HepG2 (cell line): ENCODE results near the gene CCDC57. TPM values are rescaled to one million over a fixed set of nuclear protein-coding genes. Genes with fewer than 3 reads are reported as not detected.
A peak's percentile ranks its signal among the peaks of the same experiment; 100 is the strongest.

Experiments
- BORCS8-MEF2B ChIP-seq: sonication (generic); formaldehyde crosslinking; IDR thresholded peaks from 2 replicates; pipeline ENCODE4 v1.8.0; 2022; ENCODE audit warnings: mild to moderate bottlenecking, missing genetic modification reagents
- CBX1 ChIP-seq: IDR thresholded peaks from one replicate; pipeline ENCODE4 v1.6.1; 2016; ENCODE audit warnings: antibody characterized with exemption, low read depth
- ELK4 ChIP-seq: sonication (generic); formaldehyde crosslinking; IDR thresholded peaks from 2 replicates; pipeline ENCODE4 v1.9.0; 2021; ENCODE audit warnings: missing genetic modification reagents, borderline replicate concordance
- FLYWCH1 ChIP-seq: sonication (generic); formaldehyde crosslinking; IDR thresholded peaks from 2 replicates; pipeline ENCODE4 v1.8.1; 2023; ENCODE audit warnings: mild to moderate bottlenecking, missing genetic modification reagents
- GABPA ChIP-seq, 2 experiments: IDR thresholded peaks; 2 replicates each; pipeline ENCODE4 v1.6.1; 2011 to 2016; ENCODE audit warnings: low read depth in 2 of 2, low read length in 1 of 2, missing biosample characterization in 1 of 2, missing genetic modification characterization in 1 of 2
- HNF1B ChIP-seq: sonication (generic); formaldehyde crosslinking; IDR thresholded peaks from 2 replicates; pipeline ENCODE4 v1.5.1; 2020; ENCODE audit warnings: mild to moderate bottlenecking, moderate library complexity, missing genetic modification reagents
- KMT2B ChIP-seq: IDR thresholded peaks from 2 replicates; pipeline ENCODE4 v1.6.1; 2016; ENCODE audit warnings: missing genetic modification reagents, missing compliant biosample characterization
- MAX ChIP-seq: IDR thresholded peaks from 2 replicates; pipeline ENCODE4 v1.6.1; 2012; ENCODE audit warnings: inconsistent platforms
- MTF2 ChIP-seq: sonication (generic); formaldehyde crosslinking; IDR thresholded peaks from 2 replicates; pipeline ENCODE4 v1.5.0; 2020; ENCODE audit warnings: missing genetic modification reagents, borderline replicate concordance
- NAIF1 ChIP-seq: sonication (generic); formaldehyde crosslinking; IDR thresholded peaks from 2 replicates; pipeline ENCODE4 v1.5.0; 2020; ENCODE audit warnings: mild to moderate bottlenecking, missing genetic modification reagents, borderline replicate concordance
- NONO ChIP-seq, 2 experiments: fragments of 450-650 bp in 1 of 2; sonication (generic) in 1 of 2; formaldehyde crosslinking in 1 of 2; IDR thresholded peaks in 1 of 2; conservative IDR thresholded peaks in 1 of 2; 2 replicates each; pipeline versions ENCODE4 v1.6.1 to v1.8.0; 2017 to 2022; ENCODE audit warnings: mild to moderate bottlenecking in 1 of 2, missing genetic modification reagents in 1 of 2, moderate library complexity in 1 of 2
- RFX3 ChIP-seq: IDR thresholded peaks from 2 replicates; pipeline ENCODE4 v1.6.1; 2016; ENCODE audit warnings: missing biosample characterization, missing genetic modification reagents
- SNAPC2 ChIP-seq: sonication (generic); formaldehyde crosslinking; IDR thresholded peaks from 2 replicates; pipeline ENCODE4 v1.8.1; 2022; ENCODE audit warnings: mild to moderate bottlenecking, missing genetic modification reagents
- STAT5B ChIP-seq: sonication (generic); formaldehyde crosslinking; IDR thresholded peaks from 2 replicates; pipeline ENCODE4 v1.4.0; 2020; ENCODE audit warnings: missing genetic modification reagents
- TBP ChIP-seq: sonication (generic); formaldehyde crosslinking; IDR thresholded peaks from 2 replicates; pipeline ENCODE4 v1.5.0; 2020; ENCODE audit warnings: missing genetic modification reagents
- ZC3H4 ChIP-seq: sonication (generic); formaldehyde crosslinking; IDR thresholded peaks from 2 replicates; pipeline ENCODE4 v1.4.0; 2020; ENCODE audit warnings: missing genetic modification reagents, borderline replicate concordance
- ZFP36L2 ChIP-seq: sonication (generic); formaldehyde crosslinking; IDR thresholded peaks from 2 replicates; pipeline ENCODE4 v1.4.0; 2020; ENCODE audit warnings: missing genetic modification reagents
- ZNF251 ChIP-seq: sonication (generic); formaldehyde crosslinking; IDR thresholded peaks from 2 replicates; pipeline ENCODE4 v1.9.0; 2021; ENCODE audit warnings: mild to moderate bottlenecking, missing genetic modification reagents
- ZNF282 ChIP-seq: fragments of 450-650 bp; IDR thresholded peaks from 2 replicates; pipeline ENCODE4 v1.6.1; 2018; ENCODE audit not compliant: partially characterized antibody
- ZNF460 ChIP-seq: sonication (generic); formaldehyde crosslinking; IDR thresholded peaks from 2 replicates; pipeline ENCODE4 v1.5.1; 2020; ENCODE audit warnings: missing genetic modification reagents, mild to moderate bottlenecking, borderline replicate concordance
- ZNF496 ChIP-seq: sonication (generic); formaldehyde crosslinking; IDR thresholded peaks from 2 replicates; pipeline ENCODE4 v1.8.1; 2023; ENCODE audit warnings: mild to moderate bottlenecking, moderate library complexity, missing genetic modification reagents; ENCODE audit not compliant: insufficient replicate concordance
- ZNF639 ChIP-seq: conservative IDR thresholded peaks from 2 replicates; pipeline ENCODE4 v1.6.1; 2018; ENCODE audit warnings: missing genetic modification reagents
- ZNF749 ChIP-seq: sonication (generic); formaldehyde crosslinking; IDR thresholded peaks from 2 replicates; pipeline ENCODE4 v1.8.0; 2022; ENCODE audit warnings: mild to moderate bottlenecking, missing genetic modification reagents, moderate library complexity, borderline replicate concordance
- ZNF772 ChIP-seq: sonication (generic); formaldehyde crosslinking; IDR thresholded peaks from 2 replicates; pipeline ENCODE4 v1.5.0; 2020; ENCODE audit warnings: mild to moderate bottlenecking, missing genetic modification reagents
- ZNF839 ChIP-seq: sonication (generic); formaldehyde crosslinking; IDR thresholded peaks from 2 replicates; pipeline ENCODE4 v1.4.0; 2020; ENCODE audit warnings: missing genetic modification reagents, mild to moderate bottlenecking, borderline replicate concordance
- ZSCAN31 ChIP-seq: sonication (generic); formaldehyde crosslinking; IDR thresholded peaks from 2 replicates; pipeline ENCODE4 v1.5.0; 2020; ENCODE audit warnings: low read depth, mild to moderate bottlenecking, missing genetic modification reagents
- polyA plus RNA-seq, 8 experiments: library from polyadenylated mRNA; depleted of rRNA in 3 of 8; stranded (reverse) in 7 of 8; unstranded in 1 of 8; fragments of >200 nt; fragmentation: Illumina TruSeq in 4 of 8; extraction: Trizol in 4 of 8; gene quantifications; 2 replicates each; pipeline versions ENCODE4 v1.2.1 to v1.2.3, GENCODE V29; 2011 to 2016; ENCODE audit warnings: low read depth in 4 of 8, missing spikeins in 1 of 8, mixed read lengths in 1 of 8; ENCODE audit not compliant: insufficient read depth in 1 of 8
- total RNA-seq, 5 experiments: library from RNA; depleted of rRNA; stranded (reverse); fragments of >200 nt; fragmentation: Illumina TruSeq; extraction: Trizol; gene quantifications; 2 replicates each; pipeline ENCODE4 v1.2.3, GENCODE V29; 2016; ENCODE audit warnings: low read depth in 1 of 5

Gene CCDC57
- total and polyA plus RNA-seq, 2 of the 13 experiments (the other 11 are each of a cell fraction or from before 2014, with no cell fraction given): 59.3 to 59.9 TPM

GRCh38 chr17:82231562-82232321 lies 19.1 kb upstream of the CCDC57 start (continued):
- no peak for TF ChIP-seq ZNF839 (CRISPR knock-in tag)
- no peak for TF ChIP-seq MTF2
- no peak for TF ChIP-seq ZNF282
- no peak; the same call in 1 of the 2 replicates for TF ChIP-seq MAX
- 0 out of 2 replicates have a peak, but pooled peaks have one; percentile 49 for TF ChIP-seq ZNF639
- peak; percentile 94 for TF ChIP-seq ZNF772 (CRISPR knock-in tag)
- peak; percentile 44; the same call in 1 of the 2 replicates for TF ChIP-seq BORCS8-MEF2B (CRISPR knock-in tag)
- no peak for TF ChIP-seq GABPA (IDR thresholded peaks at IDR 0.05; ENCODE audit: low read depth, low read length)
- peak; percentile 62 for TF ChIP-seq GABPA (CRISPR knock-in tag; IDR thresholded peaks at IDR 0.05; ENCODE audit: low read depth)
- TF ChIP-seq RFX3: no peak
- 0 out of 2 replicates have a peak, but pooled peaks have one; percentile 45 for TF ChIP-seq STAT5B (CRISPR knock-in tag)
- no peak for TF ChIP-seq TBP (CRISPR knock-in tag)
- TF ChIP-seq KMT2B: no peak
- peak; percentile 49; the same call in 1 of the 2 replicates for TF ChIP-seq ZC3H4 (CRISPR knock-in tag)
- no peak for TF ChIP-seq NONO (IDR thresholded peaks at IDR 0.05)
- TF ChIP-seq NONO (CRISPR knock-in tag; conservative IDR thresholded peaks at IDR 0.05): peak; percentile 94
- TF ChIP-seq ZNF749 (CRISPR knock-in tag): no peak
- TF ChIP-seq ZNF251 (CRISPR knock-in tag): peak; percentile 28; the same call in 1 of the 2 replicates
- peak; percentile 71; the same call in 1 of the 2 replicates for TF ChIP-seq FLYWCH1 (CRISPR knock-in tag)
- no peak for TF ChIP-seq ZFP36L2
- TF ChIP-seq CBX1: no peak
- peak; percentile 93 for TF ChIP-seq SNAPC2 (CRISPR knock-in tag)
- TF ChIP-seq ELK4 (CRISPR knock-in tag): no peak
- no peak for TF ChIP-seq ZNF496 (CRISPR knock-in tag)
- TF ChIP-seq HNF1B: peak; percentile 82
- peak; percentile 94 for TF ChIP-seq ZSCAN31 (CRISPR knock-in tag)
- TF ChIP-seq NAIF1 (CRISPR knock-in tag): no peak; the same call in 1 of the 2 replicates
- no peak; the same call in 1 of the 2 replicates for TF ChIP-seq ZNF460 (CRISPR knock-in tag)
